Right atrium auricular region (tissue), 2 donors: ENCODE measurements around the gene CBY1. TPM values are rescaled to one million over a fixed set of nuclear protein-coding genes. Genes with fewer than 3 reads are reported as not detected.

Source experiments
- DNase-seq: peaks from one replicate; pipeline ENCODE4 v3.0.0-alpha.2; 2019; ENCODE audit warnings: low spot score
- H3K27ac ChIP-seq, 2 donors: fragments of 200-600 bp; sonication (generic); 1 replicate in 1 of 2; 2 replicates in 1 of 2; pipeline ENCODE4 v1.5.1; 2016 to 2019
- H3K27me3 ChIP-seq, 2 donors: fragments of 200-600 bp; sonication (generic); one replicate each; pipeline versions ENCODE4 v1.5.1 to v1.6.0; 2017 to 2019
- H3K36me3 ChIP-seq: fragments of 200-600 bp; sonication (generic); one replicate; pipeline ENCODE4 v1.5.1; 2016
- H3K4me1 ChIP-seq, 2 donors: fragments of 200-600 bp; sonication (generic); one replicate each; pipeline versions ENCODE4 v1.5.1 to v1.6.0; 2017 to 2019
- H3K4me3 ChIP-seq, 2 donors: fragments of 200-600 bp; sonication (generic); 1 replicate in 1 of 2; 2 replicates in 1 of 2; pipeline ENCODE4 v1.5.1; 2017 to 2019; ENCODE audit warnings: mild to moderate bottlenecking in 1 of 2, moderate library complexity in 1 of 2
- H3K9me3 ChIP-seq, 2 donors: fragments of 200-600 bp; sonication (generic); one replicate each; pipeline ENCODE4 v1.5.1; 2019
- CTCF ChIP-seq, 2 donors: fragments of 200-600 bp; sonication (generic); IDR thresholded peaks; one replicate each; pipeline ENCODE4 v1.5.1; 2019; ENCODE audit warnings: antibody characterized with exemption in 2 of 2
- total RNA-seq, 2 donors: library from RNA; depleted of rRNA; stranded (reverse); fragments of >200 nt; gene quantifications; one replicate each; pipeline ENCODE4 v1.1.0, GENCODE V29; 2016

CBY1 gene
- total RNA-seq, 2 donors from 2014 or later, result 23.0 to 27.9 TPM

GRCh38 chr22:38653741-38654140, 2.7 kb upstream of the CBY1 start:
- H3K36me3 ChIP-seq, result no peaks in the 10 kb centered on the region
- peaks cover 0 to 19% of the 10 kb centered on the region in 2 donors for H3K4me1 ChIP-seq
- no peaks in the 10 kb centered on the region for H3K9me3 ChIP-seq
- no peak overlapping the region for H3K27ac ChIP-seq
- no peak for TF ChIP-seq CTCF (IDR thresholded peaks at IDR 0.05)
- no peaks in the 10 kb centered on the region for H3K27me3 ChIP-seq
- no peak overlapping the region for H3K4me3 ChIP-seq
- DNase-seq, result no peak

DNA sequence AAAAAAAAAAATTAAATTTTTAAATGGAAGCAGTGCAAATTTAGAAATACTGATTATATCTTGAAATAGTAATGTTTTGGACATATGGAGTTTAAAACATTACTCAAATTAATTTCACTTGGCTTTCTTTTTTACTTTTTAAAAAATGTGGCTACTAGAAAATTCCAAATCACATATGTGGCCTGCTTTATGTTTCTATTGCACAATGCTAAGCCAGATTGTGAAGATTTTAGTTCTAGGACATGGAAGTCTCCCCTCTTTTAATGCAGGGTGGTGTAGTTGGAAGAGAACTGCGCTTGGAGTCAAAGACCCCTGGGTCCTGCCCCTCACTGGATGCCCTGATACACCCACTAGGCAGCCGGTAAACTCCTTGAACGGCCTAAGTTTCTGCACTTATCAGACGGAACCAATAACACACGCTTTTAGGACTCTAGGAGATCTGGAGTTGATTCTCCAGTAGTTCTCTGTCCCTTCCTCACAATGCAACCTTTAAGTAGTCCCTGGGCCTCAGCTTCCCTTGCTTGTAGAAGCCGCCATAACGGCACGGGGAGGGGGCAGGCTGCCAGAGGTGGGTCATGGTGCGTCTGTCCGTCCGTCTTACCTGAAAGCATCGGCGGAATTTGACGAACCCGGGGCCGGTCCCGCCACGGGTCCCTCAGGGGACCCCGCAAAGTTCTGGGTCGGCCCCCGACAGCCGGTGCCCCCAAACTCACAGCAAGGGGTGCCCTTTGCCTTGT, 751 bp upstream of the CBY1 start:
- Histone ChIP-seq H3K27ac (peak overlapping the region; percentile 89 to 91), H3K4me1 (peaks cover 0 to 19% of the 10 kb centered on the region in 2 donors), H3K36me3 (no peaks in the 10 kb centered on the region), H3K9me3 (no peaks in the 10 kb centered on the region), H3K4me3 (peak overlapping the region; percentile 64 to 93), H3K27me3 (no peaks in the 10 kb centered on the region)
- no peak for DNase-seq
- no peak for TF ChIP-seq CTCF (IDR thresholded peaks at IDR 0.05)

DNA sequence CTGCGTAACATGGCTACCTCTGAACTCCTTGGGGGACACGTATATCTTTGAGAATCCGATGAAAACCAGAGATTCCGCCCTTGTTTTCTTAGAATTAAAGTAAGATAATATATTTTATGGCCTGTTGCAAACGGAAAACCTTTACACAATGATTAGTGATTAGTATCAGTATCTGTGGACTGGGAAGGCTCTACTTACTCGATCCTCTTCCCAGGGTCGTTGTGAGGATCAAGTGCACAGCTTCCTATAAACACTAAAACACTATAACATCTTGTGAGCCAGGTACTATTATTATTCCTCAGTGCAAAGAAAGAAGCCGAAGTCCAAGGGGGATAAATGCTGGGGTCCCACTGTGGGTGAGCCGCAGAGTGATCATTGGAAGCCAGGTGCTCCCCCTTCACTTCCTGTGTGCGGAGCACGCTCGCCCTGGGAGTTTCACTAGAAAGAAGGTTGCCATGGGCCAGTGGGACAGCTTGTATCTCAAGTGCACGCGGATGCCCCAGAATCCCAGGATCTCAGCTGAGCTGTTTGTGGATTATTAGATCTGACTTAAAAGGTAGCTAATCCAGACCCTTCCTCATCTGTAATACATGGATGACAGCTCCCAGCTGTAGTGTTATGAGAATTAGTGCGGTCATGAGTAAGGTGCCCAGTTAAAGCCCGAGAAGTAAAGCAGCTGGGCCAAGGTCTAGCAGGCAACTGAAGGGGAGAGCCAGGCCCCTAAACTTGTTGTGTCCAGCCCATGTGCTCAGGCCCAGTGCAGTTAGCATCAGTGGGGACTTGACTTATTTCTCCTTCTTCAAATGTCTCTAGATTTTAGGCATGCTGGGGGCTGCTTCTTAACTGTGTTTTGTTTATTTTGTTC, 839 bp downstream of the CBY1 start:
- no peak for DNase-seq
- Histone ChIP-seq H3K9me3 (no peaks in the 10 kb centered on the region), H3K4me3 (peak overlapping the region; percentile 64 to 93), H3K27ac (peak overlapping the region; percentile 89 to 91), H3K27me3 (no peaks in the 10 kb centered on the region), H3K36me3 (no peaks in the 10 kb centered on the region), H3K4me1 (peaks cover 0 to 19% of the 10 kb centered on the region in 2 donors)
- TF ChIP-seq CTCF (IDR thresholded peaks at IDR 0.05), result no peak

DNA sequence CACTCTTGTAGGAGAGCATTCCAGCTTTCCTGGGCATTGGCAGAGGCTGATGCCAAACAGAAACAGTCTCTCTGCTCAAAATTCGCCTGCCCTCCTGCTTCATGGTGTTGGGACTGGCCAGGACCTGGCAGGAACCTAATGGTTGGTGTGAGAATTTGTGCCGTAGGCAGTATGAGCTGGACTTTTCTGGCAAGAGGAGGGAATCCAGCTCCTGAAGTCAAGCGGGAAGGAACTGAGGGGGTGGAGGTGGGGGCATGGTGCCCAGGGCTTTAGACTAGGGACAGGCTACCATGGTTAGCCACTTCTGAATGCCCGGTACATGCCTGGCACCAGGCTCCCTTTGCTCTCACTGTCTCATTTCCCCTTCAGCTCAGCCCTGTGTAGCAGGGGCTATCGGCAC, 18.4 kb downstream of the CBY1 start:
- Histone ChIP-seq H3K27ac (no peak overlapping the region), H3K27me3 (no peaks in the 10 kb centered on the region), H3K36me3 (peaks cover 23% of the 10 kb centered on the region), H3K4me1 (no peaks in the 10 kb centered on the region), H3K4me3 (no peak overlapping the region), H3K9me3 (no peaks in the 10 kb centered on the region)
- TF ChIP-seq CTCF (IDR thresholded peaks at IDR 0.05), result no peak
- no peak for DNase-seq

DNA sequence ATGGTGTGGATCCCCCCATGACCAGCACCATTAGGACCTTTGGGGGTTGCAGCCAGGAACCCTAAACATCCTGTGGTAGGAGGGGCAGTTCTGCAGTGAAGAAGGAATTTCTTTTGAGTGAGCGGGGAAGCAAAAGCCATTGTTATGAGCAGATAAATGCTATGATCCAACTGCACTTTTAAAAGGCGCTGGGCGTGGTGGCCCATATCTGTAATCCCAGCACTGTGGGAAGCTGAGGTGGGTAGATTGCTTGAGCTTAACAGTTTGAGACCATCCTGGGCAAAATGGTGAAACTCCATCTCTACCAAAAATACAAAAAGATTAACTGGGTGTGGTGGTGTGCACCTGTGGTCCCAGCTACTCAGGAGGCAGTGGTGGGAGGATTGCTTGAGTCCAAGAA, 19.4 kb downstream of the CBY1 start:
- Histone ChIP-seq H3K9me3 (no peaks in the 10 kb centered on the region), H3K4me1 (no peaks in the 10 kb centered on the region), H3K27me3 (no peaks in the 10 kb centered on the region), H3K4me3 (no peak overlapping the region), H3K27ac (no peak overlapping the region), H3K36me3 (peaks cover 21% of the 10 kb centered on the region)
- TF ChIP-seq CTCF (IDR thresholded peaks at IDR 0.05), result no peak
- DNase-seq, result no peak
